SK-N-SH (cell line): Measurements from ENCODE around the gene ISYNA1. TPM values are rescaled to one million over a fixed set of nuclear protein-coding genes. Genes with fewer than 3 reads are reported as not detected.

Source experiments
- CTCF ChIA-PET: fragments of 300-600, 350-600 bp; formaldehyde crosslinking; extraction: SDS; loops from one replicate; lab custom pipeline; 2021; lab: Yijun Ruan, JAX
- POLR2A ChIA-PET: fragments of 350-600 bp; sonication (Branson Sonifier 250); formaldehyde crosslinking; extraction: SDS; loops from one replicate; lab custom pipeline; 2020; ENCODE audit warnings: antibody characterized with exemption, inconsistent platforms; lab: Yijun Ruan, JAX
- DNase-seq: peaks from one replicate; pipeline ENCODE4 v3.0.0; 2012
- H2AFZ ChIP-seq: fragments of 200-600 bp; sonication (generic); 2 replicates; pipeline ENCODE4 v1.8.1; 2016; ENCODE audit warnings: antibody characterized with exemption, mild to moderate bottlenecking, low read depth
- H3F3A ChIP-seq: fragments of 200-600 bp; sonication (generic); replicated peaks from 2 replicates; pipeline ENCODE3; 2016; ENCODE audit warnings: antibody characterized with exemption, mild to moderate bottlenecking; ENCODE audit not compliant: insufficient read depth
- H3K27ac ChIP-seq, 2 experiments: fragments of 200-500 bp in 1 of 2; fragments of 200-600 bp in 1 of 2; sonication (Bioruptor generic) in 1 of 2; sonication (generic), shearing (Covaris generic) in 1 of 2; 2 replicates each; pipeline versions ENCODE4 v1.5.1 to v1.6.1; 2014 to 2016; ENCODE audit warnings: low read depth in 2 of 2, inconsistent platforms in 1 of 2, low read length in 1 of 2, mild to moderate bottlenecking in 1 of 2, mixed read lengths in 1 of 2
- H3K27me3 ChIP-seq: fragments of 200-600 bp; sonication (generic), shearing (Covaris generic); 2 replicates; pipeline ENCODE4 v1.6.1; 2016; ENCODE audit warnings: mixed run types; ENCODE audit not compliant: insufficient read depth
- H3K36me3 ChIP-seq, 2 experiments: fragments of 200-500 bp in 1 of 2; fragments of 200-600 bp in 1 of 2; sonication (Bioruptor generic) in 1 of 2; sonication (generic) in 1 of 2; replicated peaks in 1 of 2; 2 replicates each; pipeline versions ENCODE3 to v1.5.1; 2014 to 2016; ENCODE audit warnings: low read length in 1 of 2, mild to moderate bottlenecking in 1 of 2; ENCODE audit not compliant: insufficient read depth in 2 of 2, control insufficient read depth in 1 of 2
- H3K4me1 ChIP-seq, 2 experiments: fragments of 200-500 bp in 1 of 2; fragments of 200-600 bp in 1 of 2; sonication (Bioruptor generic) in 1 of 2; sonication (generic), shearing (Covaris generic) in 1 of 2; 2 replicates each; pipeline versions ENCODE4 v1.5.1 to v1.6.1; 2014 to 2016; ENCODE audit warnings: low read depth in 1 of 2, low read length in 1 of 2, mixed run types in 1 of 2; ENCODE audit not compliant: insufficient read depth in 2 of 2, control insufficient read depth in 1 of 2
- H3K4me2 ChIP-seq: fragments of 200-600 bp; sonication (generic), shearing (Covaris generic); 2 replicates; pipeline ENCODE4 v1.6.1; 2017; ENCODE audit warnings: mixed run types
- H3K4me3 ChIP-seq, 2 experiments: fragments of 200-500 bp in 1 of 2; fragments of 200-600 bp in 1 of 2; sonication (Bioruptor generic) in 1 of 2; sonication (generic), shearing (Covaris generic) in 1 of 2; 2 replicates each; pipeline versions ENCODE4 v1.5.1 to v1.8.1; 2014 to 2016; ENCODE audit warnings: low read depth in 2 of 2, inconsistent platforms in 1 of 2, low read length in 1 of 2, mild to moderate bottlenecking in 1 of 2, mixed read lengths in 1 of 2, moderate library complexity in 1 of 2
- H3K79me2 ChIP-seq: fragments of 200-600 bp; sonication (generic); 2 replicates; pipeline ENCODE4 v1.8.1; 2017; ENCODE audit warnings: mild to moderate bottlenecking; ENCODE audit not compliant: insufficient read depth
- H3K9ac ChIP-seq: fragments of 200-600 bp; sonication (generic); 2 replicates; pipeline ENCODE4 v1.6.1; 2017; ENCODE audit warnings: mixed run types
- H3K9me2 ChIP-seq: fragments of 200-600 bp; sonication (generic); 2 replicates; pipeline ENCODE4 v1.6.1; 2017; ENCODE audit warnings: mixed run types
- H3K9me3 ChIP-seq: fragments of 200-600 bp; sonication (generic); 2 replicates; pipeline ENCODE4 v1.6.1; 2017; ENCODE audit warnings: mixed run types, mild to moderate bottlenecking, moderate library complexity
- H4K20me1 ChIP-seq: fragments of 200-600 bp; sonication (generic); 2 replicates; pipeline ENCODE4 v1.6.1; 2017; ENCODE audit warnings: mild to moderate bottlenecking, mixed run types; ENCODE audit not compliant: insufficient read depth
- EP300 ChIP-seq, 2 experiments: IDR thresholded peaks; 2 replicates each; pipeline versions ENCODE4 v1.4.0 to v1.6.1; 2012; ENCODE audit warnings: borderline replicate concordance in 1 of 2, low read depth in 1 of 2, low read length in 1 of 2
- GABPA ChIP-seq: IDR thresholded peaks from 2 replicates; pipeline ENCODE4 v1.4.0; 2012; ENCODE audit warnings: low read depth, mild to moderate bottlenecking
- GATA2 ChIP-seq: sonication (generic); formaldehyde crosslinking; IDR thresholded peaks from 2 replicates; pipeline ENCODE4 v1.5.0; 2020; ENCODE audit warnings: mild to moderate bottlenecking, missing genetic modification reagents
- JUND ChIP-seq: IDR thresholded peaks from 2 replicates; pipeline ENCODE4 v1.4.0; 2012
- NFIC ChIP-seq: IDR thresholded peaks from 2 replicates; pipeline ENCODE4 v1.4.0; 2012; ENCODE audit warnings: borderline replicate concordance
- POLR2AphosphoS5 ChIP-seq: IDR thresholded peaks from 2 replicates; pipeline ENCODE4 v1.6.1; 2012; ENCODE audit warnings: low read depth, low read length
- RXRA ChIP-seq: IDR thresholded peaks from 2 replicates; pipeline ENCODE4 v1.4.0; 2012; ENCODE audit warnings: low read depth, mild to moderate bottlenecking, borderline replicate concordance
- TAF1 ChIP-seq: IDR thresholded peaks from 2 replicates; pipeline ENCODE4 v1.6.1; 2012; ENCODE audit warnings: low read depth, mild to moderate bottlenecking, low read length, moderate library complexity, borderline replicate concordance
- TCF12 ChIP-seq: IDR thresholded peaks from 2 replicates; pipeline ENCODE4 v1.4.0; 2012
- TEAD4 ChIP-seq: IDR thresholded peaks from 2 replicates; pipeline ENCODE4 v1.4.0; 2012; ENCODE audit warnings: mild to moderate bottlenecking, borderline replicate concordance; ENCODE audit not compliant: insufficient read depth
- WGBS: methylation state at CpG from one replicate; pipeline ENCODE4 v1.1.6; 2017; ENCODE audit warnings: low lambda C conversion rate; 5-methylcytosine and 5-hydroxymethylcytosine counted together
- polyA plus RNA-seq, 3 experiments: library from polyadenylated mRNA; depleted of rRNA; stranded (reverse); fragments of >200 nt; gene quantifications; 2 replicates each; pipeline ENCODE4 v1.2.3, GENCODE V29; 2012
- TF ChIP-seq, protein P1 (sequence below): IDR thresholded peaks from 2 replicates; pipeline ENCODE4 v1.4.0; 2012; ENCODE audit warnings: low read depth
- TF ChIP-seq, protein P2 (sequence below): IDR thresholded peaks from 2 replicates; pipeline ENCODE4 v1.4.0; 2012; ENCODE audit warnings: low read depth, borderline replicate concordance
- TF ChIP-seq, protein P3 (sequence below): IDR thresholded peaks from 2 replicates; pipeline ENCODE4 v1.6.1; 2012; ENCODE audit warnings: mild to moderate bottlenecking, low read depth, low read length, moderate library complexity
- TF ChIP-seq, protein P4 (sequence below): fragments of 200-600 bp; sonication (generic); IDR thresholded peaks from 2 replicates; pipeline ENCODE4 v1.6.1; 2017; ENCODE audit warnings: antibody characterized with exemption, mild to moderate bottlenecking, moderate library complexity
- TF ChIP-seq, protein P5 (sequence below): IDR thresholded peaks from 2 replicates; pipeline ENCODE4; 2012

Gene ISYNA1
- polyA plus RNA-seq, 1 of the 3 experiments (the other 2 are of a cell fraction): 48.0 TPM

DNA sequence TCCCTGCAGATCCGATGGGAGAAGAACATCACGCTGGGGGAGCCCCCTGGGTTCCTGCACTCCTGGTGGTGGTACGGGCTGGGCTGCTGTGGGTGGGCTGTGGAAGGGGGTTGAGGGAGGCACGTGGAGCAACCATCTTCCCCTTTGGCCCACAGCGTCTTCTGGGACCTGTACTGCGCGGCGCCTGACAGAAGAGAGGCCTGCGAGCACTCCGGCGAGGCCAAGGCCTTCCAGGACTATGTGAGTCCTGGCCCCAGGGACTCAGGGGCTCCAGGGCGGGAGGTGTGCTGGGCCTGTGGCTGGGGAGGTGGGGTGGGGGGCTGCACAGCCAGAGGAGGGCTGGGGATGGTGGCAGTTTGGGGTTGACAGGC lies 10.2 kb downstream of the ISYNA1 start:
- peak overlapping the region in 1 of 2 experiments; percentile 14; a peak in 1 of 4 replicates for H3K27ac ChIP-seq
- POLR2A ChIA-PET: no interaction called here
- H3F3A ChIP-seq: no peaks in the 10 kb centered on the region
- no peaks in the 10 kb centered on the region for H3K9me3 ChIP-seq
- DNase-seq: no peak
- CTCF ChIA-PET: interaction anchor here (1.1 to 2.8 kb wide), 2 partner anchors 23 to 149 kb away, joined by 5 to 12 read pairs; no protein-coding TSS in a partner anchor
- WGBS: 100% methylated on average over 10 of the region's 12 CpGs
- H3K4me1 ChIP-seq: peaks cover 23 to 52% of the 10 kb centered on the region in 2 experiments; a peak in 2 of 4 replicates
- H4K20me1 ChIP-seq: peaks cover 31% of the 10 kb centered on the region
- no peak overlapping the region for H3K9ac ChIP-seq
- peaks cover 31% of the 10 kb centered on the region for H3K79me2 ChIP-seq
- no peaks in the 10 kb centered on the region for H3K27me3 ChIP-seq
- no peak for TF ChIP-seq RXRA
- no peak for TF ChIP-seq GABPA
- TF ChIP-seq, protein P1, sequence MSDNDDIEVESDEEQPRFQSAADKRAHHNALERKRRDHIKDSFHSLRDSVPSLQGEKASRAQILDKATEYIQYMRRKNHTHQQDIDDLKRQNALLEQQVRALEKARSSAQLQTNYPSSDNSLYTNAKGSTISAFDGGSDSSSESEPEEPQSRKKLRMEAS: no peak
- no peak for TF ChIP-seq TEAD4
- no peak for TF ChIP-seq NFIC
- no peak for TF ChIP-seq POLR2AphosphoS5
- TF ChIP-seq, protein P2, sequence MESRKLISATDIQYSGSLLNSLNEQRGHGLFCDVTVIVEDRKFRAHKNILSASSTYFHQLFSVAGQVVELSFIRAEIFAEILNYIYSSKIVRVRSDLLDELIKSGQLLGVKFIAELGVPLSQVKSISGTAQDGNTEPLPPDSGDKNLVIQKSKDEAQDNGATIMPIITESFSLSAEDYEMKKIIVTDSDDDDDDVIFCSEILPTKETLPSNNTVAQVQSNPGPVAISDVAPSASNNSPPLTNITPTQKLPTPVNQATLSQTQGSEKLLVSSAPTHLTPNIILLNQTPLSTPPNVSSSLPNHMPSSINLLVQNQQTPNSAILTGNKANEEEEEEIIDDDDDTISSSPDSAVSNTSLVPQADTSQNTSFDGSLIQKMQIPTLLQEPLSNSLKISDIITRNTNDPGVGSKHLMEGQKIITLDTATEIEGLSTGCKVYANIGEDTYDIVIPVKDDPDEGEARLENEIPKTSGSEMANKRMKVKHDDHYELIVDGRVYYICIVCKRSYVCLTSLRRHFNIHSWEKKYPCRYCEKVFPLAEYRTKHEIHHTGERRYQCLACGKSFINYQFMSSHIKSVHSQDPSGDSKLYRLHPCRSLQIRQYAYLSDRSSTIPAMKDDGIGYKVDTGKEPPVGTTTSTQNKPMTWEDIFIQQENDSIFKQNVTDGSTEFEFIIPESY: no peak
- no peak for TF ChIP-seq TCF12
- TF ChIP-seq, protein P3, sequence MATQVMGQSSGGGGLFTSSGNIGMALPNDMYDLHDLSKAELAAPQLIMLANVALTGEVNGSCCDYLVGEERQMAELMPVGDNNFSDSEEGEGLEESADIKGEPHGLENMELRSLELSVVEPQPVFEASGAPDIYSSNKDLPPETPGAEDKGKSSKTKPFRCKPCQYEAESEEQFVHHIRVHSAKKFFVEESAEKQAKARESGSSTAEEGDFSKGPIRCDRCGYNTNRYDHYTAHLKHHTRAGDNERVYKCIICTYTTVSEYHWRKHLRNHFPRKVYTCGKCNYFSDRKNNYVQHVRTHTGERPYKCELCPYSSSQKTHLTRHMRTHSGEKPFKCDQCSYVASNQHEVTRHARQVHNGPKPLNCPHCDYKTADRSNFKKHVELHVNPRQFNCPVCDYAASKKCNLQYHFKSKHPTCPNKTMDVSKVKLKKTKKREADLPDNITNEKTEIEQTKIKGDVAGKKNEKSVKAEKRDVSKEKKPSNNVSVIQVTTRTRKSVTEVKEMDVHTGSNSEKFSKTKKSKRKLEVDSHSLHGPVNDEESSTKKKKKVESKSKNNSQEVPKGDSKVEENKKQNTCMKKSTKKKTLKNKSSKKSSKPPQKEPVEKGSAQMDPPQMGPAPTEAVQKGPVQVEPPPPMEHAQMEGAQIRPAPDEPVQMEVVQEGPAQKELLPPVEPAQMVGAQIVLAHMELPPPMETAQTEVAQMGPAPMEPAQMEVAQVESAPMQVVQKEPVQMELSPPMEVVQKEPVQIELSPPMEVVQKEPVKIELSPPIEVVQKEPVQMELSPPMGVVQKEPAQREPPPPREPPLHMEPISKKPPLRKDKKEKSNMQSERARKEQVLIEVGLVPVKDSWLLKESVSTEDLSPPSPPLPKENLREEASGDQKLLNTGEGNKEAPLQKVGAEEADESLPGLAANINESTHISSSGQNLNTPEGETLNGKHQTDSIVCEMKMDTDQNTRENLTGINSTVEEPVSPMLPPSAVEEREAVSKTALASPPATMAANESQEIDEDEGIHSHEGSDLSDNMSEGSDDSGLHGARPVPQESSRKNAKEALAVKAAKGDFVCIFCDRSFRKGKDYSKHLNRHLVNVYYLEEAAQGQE: no peak
- no peak for TF ChIP-seq GATA2
- TF ChIP-seq EP300 (IDR thresholded peaks at IDR 0.05; ENCODE audit: borderline replicate concordance in 1 of 2, low read depth in 1 of 2, low read length in 1 of 2): no peak
- no peak for TF ChIP-seq JUND
- TF ChIP-seq, protein P4, sequence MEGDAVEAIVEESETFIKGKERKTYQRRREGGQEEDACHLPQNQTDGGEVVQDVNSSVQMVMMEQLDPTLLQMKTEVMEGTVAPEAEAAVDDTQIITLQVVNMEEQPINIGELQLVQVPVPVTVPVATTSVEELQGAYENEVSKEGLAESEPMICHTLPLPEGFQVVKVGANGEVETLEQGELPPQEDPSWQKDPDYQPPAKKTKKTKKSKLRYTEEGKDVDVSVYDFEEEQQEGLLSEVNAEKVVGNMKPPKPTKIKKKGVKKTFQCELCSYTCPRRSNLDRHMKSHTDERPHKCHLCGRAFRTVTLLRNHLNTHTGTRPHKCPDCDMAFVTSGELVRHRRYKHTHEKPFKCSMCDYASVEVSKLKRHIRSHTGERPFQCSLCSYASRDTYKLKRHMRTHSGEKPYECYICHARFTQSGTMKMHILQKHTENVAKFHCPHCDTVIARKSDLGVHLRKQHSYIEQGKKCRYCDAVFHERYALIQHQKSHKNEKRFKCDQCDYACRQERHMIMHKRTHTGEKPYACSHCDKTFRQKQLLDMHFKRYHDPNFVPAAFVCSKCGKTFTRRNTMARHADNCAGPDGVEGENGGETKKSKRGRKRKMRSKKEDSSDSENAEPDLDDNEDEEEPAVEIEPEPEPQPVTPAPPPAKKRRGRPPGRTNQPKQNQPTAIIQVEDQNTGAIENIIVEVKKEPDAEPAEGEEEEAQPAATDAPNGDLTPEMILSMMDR: no peak
- TF ChIP-seq TAF1: no peak
- TF ChIP-seq, protein P5, sequence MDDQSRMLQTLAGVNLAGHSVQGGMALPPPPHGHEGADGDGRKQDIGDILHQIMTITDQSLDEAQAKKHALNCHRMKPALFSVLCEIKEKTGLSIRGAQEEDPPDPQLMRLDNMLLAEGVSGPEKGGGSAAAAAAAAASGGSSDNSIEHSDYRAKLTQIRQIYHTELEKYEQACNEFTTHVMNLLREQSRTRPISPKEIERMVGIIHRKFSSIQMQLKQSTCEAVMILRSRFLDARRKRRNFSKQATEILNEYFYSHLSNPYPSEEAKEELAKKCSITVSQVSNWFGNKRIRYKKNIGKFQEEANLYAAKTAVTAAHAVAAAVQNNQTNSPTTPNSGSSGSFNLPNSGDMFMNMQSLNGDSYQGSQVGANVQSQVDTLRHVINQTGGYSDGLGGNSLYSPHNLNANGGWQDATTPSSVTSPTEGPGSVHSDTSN: no peak
- H3K36me3 ChIP-seq: peaks cover 0 to 11% of the 10 kb centered on the region in 2 experiments
- no peaks in the 10 kb centered on the region for H3K9me2 ChIP-seq
- no peak overlapping the region for H3K4me3 ChIP-seq
- H2AFZ ChIP-seq: no peak overlapping the region
- H3K4me2 ChIP-seq: no peak overlapping the region
